Endodermal cell (in vitro differentiated cells): Measurements from ENCODE around the gene ABCA7. TPM values are rescaled to one million over a fixed set of nuclear protein-coding genes. Genes with fewer than 3 reads are reported as not detected.

Experiments
- DNase-seq: peaks from one replicate; pipeline ENCODE4 v3.0.0-alpha.2; 2017
- H3K27ac ChIP-seq: 2 replicates; pipeline ENCODE4 v1.5.1; 2013; ENCODE audit warnings: mild to moderate bottlenecking, low read depth, low read length, moderate library complexity
- H3K27me3 ChIP-seq: 2 replicates; pipeline ENCODE4 v1.6.1; 2013; ENCODE audit warnings: mild to moderate bottlenecking, low read length, moderate library complexity; ENCODE audit not compliant: insufficient read depth, control insufficient read depth, poor library complexity, severe bottlenecking
- H3K36me3 ChIP-seq: 2 replicates; pipeline ENCODE4 v1.7.0; 2013; ENCODE audit warnings: mild to moderate bottlenecking, low read length, moderate library complexity; ENCODE audit not compliant: control insufficient read depth, insufficient read depth
- H3K4me1 ChIP-seq: one replicate; pipeline ENCODE4 v1.7.0; 2013; ENCODE audit warnings: low read length; ENCODE audit not compliant: control insufficient read depth, insufficient read depth
- H3K4me3 ChIP-seq: 2 replicates; pipeline ENCODE4 v1.5.1; 2013; ENCODE audit warnings: mild to moderate bottlenecking, low read length, moderate library complexity
- H3K9ac ChIP-seq: 2 replicates; pipeline ENCODE4 v1.6.1; 2013; ENCODE audit warnings: mild to moderate bottlenecking, low read length, moderate library complexity; ENCODE audit not compliant: poor library complexity, severe bottlenecking; ENCODE audit errors: extremely low read depth
- H3K9me3 ChIP-seq: 2 replicates; pipeline ENCODE4 v1.6.1; 2013; ENCODE audit warnings: mild to moderate bottlenecking, low read length, moderate library complexity; ENCODE audit not compliant: control insufficient read depth
- H3K27ac Mint-ChIP-seq: 2 replicates; pipeline ENCODE4 v1.8.0; 2020; ENCODE audit warnings: mixed read lengths
- H3K27me3 Mint-ChIP-seq: 2 replicates; pipeline ENCODE4 v1.8.0; 2021; ENCODE audit warnings: mild to moderate bottlenecking, mixed read lengths; ENCODE audit not compliant: insufficient read depth
- H3K36me3 Mint-ChIP-seq: 2 replicates; pipeline ENCODE4 v1.8.0; 2020; ENCODE audit warnings: low read depth, mixed read lengths
- H3K4me1 Mint-ChIP-seq: 2 replicates; pipeline ENCODE4 v1.8.0; 2020; ENCODE audit warnings: mixed read lengths
- H3K4me3 Mint-ChIP-seq: 2 replicates; pipeline ENCODE4 v1.8.0; 2020; ENCODE audit warnings: mild to moderate bottlenecking, moderate library complexity, mixed read lengths
- H3K9me3 Mint-ChIP-seq: 2 replicates; pipeline ENCODE4 v1.8.0; 2020; ENCODE audit warnings: mild to moderate bottlenecking, mixed read lengths
- WGBS, 2 experiments: methylation state at CpG; one replicate each; pipeline versions ENCODE4 v1.1.5 to v1.1.7; 2013; ENCODE audit warnings: missing lambda C conversion rate in 2 of 2, mixed read lengths in 1 of 2; ENCODE audit not compliant: insufficient coverage in 1 of 2, insufficient read length in 1 of 2; 5-methylcytosine and 5-hydroxymethylcytosine counted together
- total RNA-seq, 2 donors: library from RNA; stranded (reverse); fragmentation: NEBNext Ultra II Directional in 1 of 2; extraction: Animal tissue kit (Norgen Biotek cat#: 25700) in 1 of 2; gene quantifications; 2 replicates in 1 of 2; 3 replicates in 1 of 2; pipeline ENCODE4 v1.2.1, GENCODE V29; 2021
- TF ChIP-seq, protein P1 (sequence below): fragments of 200-600 bp; sonication (generic); conservative IDR thresholded peaks from 2 replicates; pipeline ENCODE4 v1.5.0; 2021; ENCODE audit warnings: antibody characterized with exemption, mild to moderate bottlenecking

Gene ABCA7
- total RNA-seq, 2 donors from 2014 or later = 67.2 to 68.7 TPM

DNA sequence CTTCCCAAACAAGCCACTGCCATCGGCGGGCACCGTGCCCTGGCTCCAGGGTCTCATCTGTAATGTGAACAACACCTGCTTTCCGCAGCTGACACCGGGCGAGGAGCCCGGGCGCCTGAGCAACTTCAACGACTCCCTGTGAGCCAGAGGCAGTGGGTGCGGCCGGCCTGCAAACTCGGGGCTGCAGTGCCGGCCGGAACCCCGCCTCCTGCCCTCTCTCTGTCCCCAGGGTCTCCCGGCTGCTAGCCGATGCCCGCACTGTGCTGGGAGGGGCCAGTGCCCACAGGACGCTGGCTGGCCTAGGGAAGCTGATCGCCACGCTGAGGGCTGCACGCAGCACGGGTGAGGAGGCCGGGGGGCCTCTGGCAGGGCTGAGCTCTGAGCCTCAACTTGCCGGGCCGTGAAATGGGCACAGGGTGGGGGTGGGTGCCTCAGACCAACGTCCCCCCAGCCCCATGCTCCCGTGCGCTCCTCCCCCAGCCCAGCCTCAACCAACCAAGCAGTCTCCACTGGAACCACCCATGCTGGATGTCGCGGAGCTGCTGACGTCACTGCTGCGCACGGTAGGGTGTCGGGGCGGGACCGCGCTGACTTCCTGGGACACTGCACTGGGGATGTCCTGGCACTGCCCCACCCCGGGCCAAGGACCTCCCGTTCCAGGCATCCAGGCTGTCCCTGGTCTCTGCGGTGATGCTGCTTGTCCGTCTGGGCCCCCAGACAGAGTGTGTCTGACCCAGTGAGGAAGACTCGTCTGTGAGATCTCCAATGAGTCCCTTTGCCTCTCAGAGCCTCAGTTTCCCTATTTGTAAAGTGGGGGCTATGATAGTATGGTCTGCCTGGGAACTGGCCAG lies 2.2 kb downstream of the ABCA7 start:
- peak; percentile 49 for DNase-seq
- peaks cover 32% of the 10 kb centered on the region for H3K36me3 Mint-ChIP-seq
- Histone ChIP-seq H3K9me3 (no peaks in the 10 kb centered on the region), H3K9ac (no peak overlapping the region), H3K4me3 (no peak overlapping the region), H3K36me3 (peaks cover 33% of the 10 kb centered on the region), H3K4me1 (no peaks in the 10 kb centered on the region), H3K27ac (no peak overlapping the region), H3K27me3 (no peaks in the 10 kb centered on the region)
- no peak overlapping the region for H3K27ac Mint-ChIP-seq
- WGBS, 2 experiments = 87 to 94% methylated on average over 20 to 43 of the region's 43 CpGs
- peak overlapping the region; percentile 82 for H3K4me3 Mint-ChIP-seq
- TF ChIP-seq, protein P1, sequence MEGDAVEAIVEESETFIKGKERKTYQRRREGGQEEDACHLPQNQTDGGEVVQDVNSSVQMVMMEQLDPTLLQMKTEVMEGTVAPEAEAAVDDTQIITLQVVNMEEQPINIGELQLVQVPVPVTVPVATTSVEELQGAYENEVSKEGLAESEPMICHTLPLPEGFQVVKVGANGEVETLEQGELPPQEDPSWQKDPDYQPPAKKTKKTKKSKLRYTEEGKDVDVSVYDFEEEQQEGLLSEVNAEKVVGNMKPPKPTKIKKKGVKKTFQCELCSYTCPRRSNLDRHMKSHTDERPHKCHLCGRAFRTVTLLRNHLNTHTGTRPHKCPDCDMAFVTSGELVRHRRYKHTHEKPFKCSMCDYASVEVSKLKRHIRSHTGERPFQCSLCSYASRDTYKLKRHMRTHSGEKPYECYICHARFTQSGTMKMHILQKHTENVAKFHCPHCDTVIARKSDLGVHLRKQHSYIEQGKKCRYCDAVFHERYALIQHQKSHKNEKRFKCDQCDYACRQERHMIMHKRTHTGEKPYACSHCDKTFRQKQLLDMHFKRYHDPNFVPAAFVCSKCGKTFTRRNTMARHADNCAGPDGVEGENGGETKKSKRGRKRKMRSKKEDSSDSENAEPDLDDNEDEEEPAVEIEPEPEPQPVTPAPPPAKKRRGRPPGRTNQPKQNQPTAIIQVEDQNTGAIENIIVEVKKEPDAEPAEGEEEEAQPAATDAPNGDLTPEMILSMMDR = no peak
- no peaks in the 10 kb centered on the region for H3K27me3 Mint-ChIP-seq
- no peaks in the 10 kb centered on the region for H3K9me3 Mint-ChIP-seq
- peaks cover 7% of the 10 kb centered on the region for H3K4me1 Mint-ChIP-seq

DNA sequence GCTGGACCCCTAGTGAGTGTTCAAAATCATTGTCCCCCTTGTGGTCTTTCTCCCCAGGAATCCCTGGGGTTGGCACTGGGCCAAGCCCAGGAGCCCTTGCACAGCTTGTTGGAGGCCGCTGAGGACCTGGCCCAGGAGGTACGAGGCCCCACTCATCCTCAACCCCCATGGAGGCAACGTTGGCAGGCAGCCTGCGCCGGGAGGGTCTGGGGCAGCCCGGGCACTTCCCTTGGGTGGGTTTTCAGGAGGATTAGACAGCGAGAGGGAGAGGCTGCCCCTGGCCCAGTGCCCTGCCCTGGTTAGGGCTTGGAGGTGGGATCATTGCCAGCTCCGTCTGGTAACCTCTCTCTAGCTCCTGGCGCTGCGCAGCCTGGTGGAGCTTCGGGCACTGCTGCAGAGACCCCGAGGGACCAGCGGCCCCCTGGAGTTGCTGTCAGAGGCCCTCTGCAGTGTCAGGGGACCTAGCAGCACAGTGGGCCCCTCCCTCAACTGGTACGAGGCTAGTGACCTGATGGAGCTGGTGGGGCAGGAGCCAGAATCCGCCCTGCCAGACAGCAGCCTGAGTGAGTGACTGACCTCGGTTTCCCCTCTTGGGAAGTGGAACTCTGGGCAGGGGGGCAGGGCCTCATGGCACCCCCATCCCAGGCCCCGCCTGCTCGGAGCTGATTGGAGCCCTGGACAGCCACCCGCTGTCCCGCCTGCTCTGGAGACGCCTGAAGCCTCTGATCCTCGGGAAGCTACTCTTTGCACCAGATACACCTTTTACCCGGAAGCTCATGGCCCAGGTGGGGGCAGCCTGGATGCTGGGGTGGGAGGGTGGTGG lies 3.0 kb downstream of the ABCA7 start:
- Mint-ChIP-seq H3K36me3 (peaks cover 27% of the 10 kb centered on the region), H3K27ac (no peak overlapping the region), H3K27me3 (no peaks in the 10 kb centered on the region), H3K4me1 (peaks cover 7% of the 10 kb centered on the region), H3K4me3 (no peak overlapping the region), H3K9me3 (no peaks in the 10 kb centered on the region)
- Histone ChIP-seq H3K27ac (no peak overlapping the region), H3K4me1 (no peaks in the 10 kb centered on the region), H3K4me3 (no peak overlapping the region), H3K9ac (no peak overlapping the region), H3K36me3 (peaks cover 27% of the 10 kb centered on the region), H3K9me3 (no peaks in the 10 kb centered on the region), H3K27me3 (no peaks in the 10 kb centered on the region)
- TF ChIP-seq, protein P1 = no peak
- peak; percentile 52 for DNase-seq
- WGBS, 2 experiments = 84 to 90% methylated on average over 18 to 23 of the region's 23 CpGs

DNA sequence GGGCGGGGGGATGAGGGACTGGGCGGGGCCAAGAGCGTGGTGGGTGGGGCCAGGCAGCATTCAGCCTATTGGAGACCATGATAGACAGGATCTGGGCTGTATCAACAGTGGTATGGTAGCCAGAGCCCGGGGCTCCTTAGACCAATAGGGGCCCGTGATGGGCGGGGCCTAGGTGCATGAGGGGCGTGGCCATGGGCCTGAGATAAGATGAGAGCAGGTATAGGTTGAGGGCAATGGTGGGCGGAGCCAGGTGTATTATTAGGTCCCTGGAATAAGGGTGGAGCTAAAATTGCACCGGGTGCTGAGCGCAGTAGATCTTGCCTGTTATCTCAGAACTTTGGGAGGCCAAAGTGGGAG lies 5.3 kb downstream of the ABCA7 start:
- 77 to 81% methylated on average over 4 to 10 of the region's 10 CpGs for WGBS, 2 experiments
- H3K27ac Mint-ChIP-seq = no peak overlapping the region

More for the DNA sequence above, 5.3 kb downstream of the ABCA7 start:
- Histone ChIP-seq H3K4me1 (no peaks in the 10 kb centered on the region), H3K27me3 (no peaks in the 10 kb centered on the region), H3K36me3 (peaks cover 22% of the 10 kb centered on the region), H3K9me3 (no peaks in the 10 kb centered on the region), H3K9ac (no peak overlapping the region), H3K4me3 (no peak overlapping the region), H3K27ac (no peak overlapping the region)
- H3K4me1 Mint-ChIP-seq = peaks cover 5% of the 10 kb centered on the region
- no peak overlapping the region for H3K4me3 Mint-ChIP-seq
- no peaks in the 10 kb centered on the region for H3K27me3 Mint-ChIP-seq
- no peaks in the 10 kb centered on the region for H3K9me3 Mint-ChIP-seq
- H3K36me3 Mint-ChIP-seq = peaks cover 16% of the 10 kb centered on the region
- peak; percentile 94 for DNase-seq
- TF ChIP-seq, protein P1 = no peak
